DND-41 (cell line): ENCODE results near the gene ATXN1L.

ENCODE experiments used
- ATAC-seq: fragments of 200-7000 bp; cut with Tn5 transposase; 3 replicates; pipeline ENCODE4 v1.9.1; 2021; ENCODE audit warnings: low read depth; ENCODE audit not compliant: insufficient read depth
- DNase-seq: peaks from one replicate; pipeline ENCODE4 v3.0.0-alpha.2; 2020
- H2AFZ ChIP-seq: 2 replicates; pipeline ENCODE4 v1.6.0; 2012; ENCODE audit warnings: low read depth, low read length
- H3K27ac ChIP-seq: 2 replicates; pipeline ENCODE4 v1.5.1; 2012; ENCODE audit warnings: low read length, inconsistent platforms
- H3K27me3 ChIP-seq: fragments of 200-600 bp; sonication (generic); 2 replicates; pipeline ENCODE4 v1.6.0; 2012; ENCODE audit warnings: low read length, mild to moderate bottlenecking, inconsistent platforms; ENCODE audit not compliant: insufficient read depth, poor library complexity
- H3K36me3 ChIP-seq: 2 replicates; pipeline ENCODE4 v1.5.1; 2012; ENCODE audit warnings: low read length, inconsistent platforms; ENCODE audit not compliant: insufficient read depth
- H3K4me1 ChIP-seq: 2 replicates; pipeline ENCODE4 v1.5.1; 2012; ENCODE audit warnings: mild to moderate bottlenecking, low read length; ENCODE audit not compliant: insufficient read depth
- H3K4me2 ChIP-seq: 2 replicates; pipeline ENCODE4 v1.6.0; 2012; ENCODE audit warnings: mild to moderate bottlenecking, moderate library complexity, low read length, inconsistent platforms; ENCODE audit not compliant: insufficient read depth
- H3K4me3 ChIP-seq, 2 experiments: fragments of 200-600 bp in 1 of 2; shearing (Covaris generic) in 1 of 2; 2 replicates each; pipeline ENCODE4 v1.5.1; 2012 to 2016; ENCODE audit warnings: inconsistent platforms in 2 of 2, low read length in 2 of 2, mild to moderate bottlenecking in 2 of 2, low read depth in 1 of 2, moderate library complexity in 1 of 2
- H3K79me2 ChIP-seq: 2 replicates; pipeline ENCODE4 v1.6.0; 2012; ENCODE audit warnings: low read length, inconsistent platforms; ENCODE audit not compliant: insufficient read depth
- H3K9ac ChIP-seq: 2 replicates; pipeline ENCODE4 v1.6.0; 2012; ENCODE audit warnings: low read depth, mild to moderate bottlenecking, inconsistent platforms, low read length, moderate library complexity
- H3K9me3 ChIP-seq: 2 replicates; pipeline ENCODE4 v1.5.1; 2012; ENCODE audit warnings: low read length, moderate library complexity, mild to moderate bottlenecking, inconsistent platforms; ENCODE audit not compliant: insufficient read depth, severe bottlenecking
- H4K20me1 ChIP-seq: 2 replicates; pipeline ENCODE4 v1.6.0; 2012; ENCODE audit warnings: low read length; ENCODE audit not compliant: insufficient read depth
- EZH2 ChIP-seq: IDR thresholded peaks from 3 replicates; pipeline ENCODE4 v1.6.1; 2012; ENCODE audit warnings: borderline replicate concordance, low read depth, mild to moderate bottlenecking, moderate library complexity, low read length, inconsistent platforms; ENCODE audit not compliant: severe bottlenecking
- TF ChIP-seq, protein P1 (sequence below): IDR thresholded peaks from 2 replicates; pipeline ENCODE4 v1.5.1; 2012; ENCODE audit warnings: borderline replicate concordance, low read length, moderate library complexity, mild to moderate bottlenecking; ENCODE audit not compliant: poor library complexity, severe bottlenecking; ENCODE audit errors: extremely low read depth

Gene ATXN1L

DNA sequence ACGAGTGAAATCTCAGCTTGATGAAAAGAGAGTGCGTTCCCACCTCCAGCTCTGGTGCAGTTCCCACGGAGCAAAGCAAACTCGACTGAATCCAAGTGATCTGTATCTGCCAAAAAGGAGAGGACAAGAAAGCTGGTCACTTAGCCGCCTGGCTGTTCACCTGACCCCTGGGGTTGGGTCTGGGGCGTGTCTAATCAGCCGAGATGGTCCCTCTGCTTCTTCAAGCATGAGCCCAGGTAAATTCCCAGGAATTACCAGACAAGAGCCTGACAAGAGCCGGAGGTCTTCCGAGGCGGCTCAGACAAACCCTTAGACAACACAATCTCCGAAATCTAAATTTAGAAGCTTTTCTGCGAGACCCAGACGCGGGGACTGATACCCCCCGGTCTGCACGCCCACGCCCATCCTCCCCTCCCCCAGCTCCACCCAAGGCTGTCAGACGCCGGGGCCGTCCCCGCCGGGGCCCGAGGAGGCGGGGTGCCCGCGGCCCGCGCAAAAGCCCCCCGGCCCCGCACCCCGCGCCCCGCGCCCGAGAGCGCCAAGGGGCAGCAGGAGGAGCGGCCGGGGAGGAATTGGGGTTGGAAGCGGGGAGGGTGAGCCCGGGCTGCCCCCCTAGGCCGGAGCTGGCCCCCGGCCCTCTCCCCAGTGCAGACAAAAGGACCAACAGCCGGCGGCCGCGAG, 37.5 kb downstream of the ATXN1L start:
- H3K4me3 ChIP-seq = peak overlapping the region; percentile 67 to 86
- H3K36me3 ChIP-seq = peaks cover 11% of the 10 kb centered on the region
- H3K27ac ChIP-seq = peak overlapping the region; percentile 26; the same call in 1 of the 2 replicates
- peaks cover 28% of the 10 kb centered on the region for H4K20me1 ChIP-seq
- no peak; the same call in 2 of the 3 replicates for ATAC-seq
- peaks cover 9% of the 10 kb centered on the region for H3K27me3 ChIP-seq
- TF ChIP-seq EZH2 = no peak
- TF ChIP-seq, protein P1, sequence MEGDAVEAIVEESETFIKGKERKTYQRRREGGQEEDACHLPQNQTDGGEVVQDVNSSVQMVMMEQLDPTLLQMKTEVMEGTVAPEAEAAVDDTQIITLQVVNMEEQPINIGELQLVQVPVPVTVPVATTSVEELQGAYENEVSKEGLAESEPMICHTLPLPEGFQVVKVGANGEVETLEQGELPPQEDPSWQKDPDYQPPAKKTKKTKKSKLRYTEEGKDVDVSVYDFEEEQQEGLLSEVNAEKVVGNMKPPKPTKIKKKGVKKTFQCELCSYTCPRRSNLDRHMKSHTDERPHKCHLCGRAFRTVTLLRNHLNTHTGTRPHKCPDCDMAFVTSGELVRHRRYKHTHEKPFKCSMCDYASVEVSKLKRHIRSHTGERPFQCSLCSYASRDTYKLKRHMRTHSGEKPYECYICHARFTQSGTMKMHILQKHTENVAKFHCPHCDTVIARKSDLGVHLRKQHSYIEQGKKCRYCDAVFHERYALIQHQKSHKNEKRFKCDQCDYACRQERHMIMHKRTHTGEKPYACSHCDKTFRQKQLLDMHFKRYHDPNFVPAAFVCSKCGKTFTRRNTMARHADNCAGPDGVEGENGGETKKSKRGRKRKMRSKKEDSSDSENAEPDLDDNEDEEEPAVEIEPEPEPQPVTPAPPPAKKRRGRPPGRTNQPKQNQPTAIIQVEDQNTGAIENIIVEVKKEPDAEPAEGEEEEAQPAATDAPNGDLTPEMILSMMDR = no peak
- H3K9ac ChIP-seq = peak overlapping the region; percentile 83
- peak overlapping the region; percentile 83 for H3K4me2 ChIP-seq
- no peaks in the 10 kb centered on the region for H3K9me3 ChIP-seq
- peak overlapping the region; percentile 86 for H2AFZ ChIP-seq
- H3K79me2 ChIP-seq = 0 out of 2 replicates have a peak, but pooled peaks cover 2% of the 10 kb centered on the region
- H3K4me1 ChIP-seq = peaks cover 51% of the 10 kb centered on the region
- peak; percentile 36 for DNase-seq

- H3K9me3 ChIP-seq = no peaks in the 10 kb centered on the region
- H3K9ac ChIP-seq = peak within 1 kb of the TSS; percentile 83
- peaks cover 8% of the 10 kb centered on the region for H3K36me3 ChIP-seq
- peaks cover 9% of the 10 kb centered on the region for H3K27me3 ChIP-seq
- H3K4me2 ChIP-seq = peak within 1 kb of the TSS; percentile 83
- ATAC-seq = peak; percentile 43
- H3K4me3 ChIP-seq = peak within 1 kb of the TSS; percentile 67 to 86
- H2AFZ ChIP-seq = peak within 1 kb of the TSS; percentile 86
- H4K20me1 ChIP-seq = peaks cover 28% of the 10 kb centered on the region
- TF ChIP-seq EZH2 = no peak
- TF ChIP-seq, protein P1 = peak; percentile 31
- H3K4me1 ChIP-seq = peaks cover 51% of the 10 kb centered on the region
- H3K79me2 ChIP-seq = 0 out of 2 replicates have a peak, but pooled peaks cover 2% of the 10 kb centered on the region
- H3K27ac ChIP-seq = peak within 1 kb of the TSS; percentile 26; the same call in 1 of the 2 replicates
- peak; percentile 76 for DNase-seq
Measured at GRCh38 chr16:71883849-71884638, 38.3 kb downstream of the ATXN1L start, which contains the start of gene ZNF821. ZNF821 (minus strand) TSS chr16:71884182; CDS start chr16:71879946, 4,236 bp downstream.

GRCh38 chr16:71885261-71885650, 39.5 kb downstream of the ATXN1L start:
- H3K36me3 ChIP-seq = no peaks in the 10 kb centered on the region; the same call in 1 of the 2 replicates
- H3K27ac ChIP-seq = no peak overlapping the region
- no peak for DNase-seq
- no peak for TF ChIP-seq EZH2
- TF ChIP-seq, protein P1 = no peak
- peaks cover 27% of the 10 kb centered on the region for H4K20me1 ChIP-seq
- no peaks in the 10 kb centered on the region for H3K9me3 ChIP-seq
- H2AFZ ChIP-seq = no peak overlapping the region
- no peak overlapping the region for H3K4me2 ChIP-seq
- no peak overlapping the region for H3K4me3 ChIP-seq
- no peak for ATAC-seq
- H3K4me1 ChIP-seq = peaks cover 45% of the 10 kb centered on the region
- 0 out of 2 replicates have a peak, but pooled peaks cover 2% of the 10 kb centered on the region for H3K79me2 ChIP-seq
- peaks cover 9% of the 10 kb centered on the region for H3K27me3 ChIP-seq
- H3K9ac ChIP-seq = no peak overlapping the region
